ENCODE measurements around the gene MRPL55. TPM values are rescaled to one million over a fixed set of nuclear protein-coding genes. Genes with fewer than 3 reads are reported as not detected.

The MRPL55 gene
- total RNA-seq, 1 experiment from 2014 or later = 63.7 TPM

GRCh38 chr1:228082918-228083870, 25.9 kb downstream of the MRPL55 start:
- ChIA-PET POLR2A (interaction anchor here (0.6 to 1.6 kb wide), 6 partner anchors 23 to 82 kb away, joined by 3 to 8 read pairs (median 5); no protein-coding TSS in a partner anchor), CTCF (interaction anchor here (0.6 to 1.6 kb wide), 5 partner anchors 19 to 288 kb away, joined by 3 to 5 read pairs (median 4); no protein-coding TSS in a partner anchor)
- Mint-ChIP-seq H3K27me3 (ENCODE audit: insufficient read depth, unreplicated experiment) (no peaks in the 10 kb centered on the region), H3K36me3 (ENCODE audit: insufficient read depth, unreplicated experiment) (peaks cover 48% of the 10 kb centered on the region), H3K4me1 (ENCODE audit: low read depth, unreplicated experiment) (peaks cover 21% of the 10 kb centered on the region), H3K9me3 (ENCODE audit: unreplicated experiment) (no peaks in the 10 kb centered on the region), H3K4me3 (ENCODE audit: unreplicated experiment) (peak overlapping the region; percentile 93), H3K27ac (ENCODE audit: unreplicated experiment) (peak overlapping the region; percentile 95)
- TSS peak; percentile 67 for BruUV-seq (replicated peaks)
- Histone ChIP-seq H3K27me3 (replicated peaks; ENCODE audit: control insufficient read depth, insufficient read depth, low read length) (no peaks in the 10 kb centered on the region), H3K36me3 (ENCODE audit: control insufficient read depth, insufficient read depth, low read length) (peaks cover 3% of the 10 kb centered on the region), H3K4me1 (peaks cover 23% of the 10 kb centered on the region), H3K9me3 (no peaks in the 10 kb centered on the region), H3K4me3 (ENCODE audit: low read depth, low read length) (peak overlapping the region; percentile 98)
- intact Hi-C loops (cut with micrococcal nuclease; ENCODE audit: unreplicated experiment) = loop anchor here (2.0 kb wide), 3 partner anchors 22 to 58 kb away; partner anchors contain the start of genes GUK1 and MRPL55
- TF ChIP-seq, protein P1, sequence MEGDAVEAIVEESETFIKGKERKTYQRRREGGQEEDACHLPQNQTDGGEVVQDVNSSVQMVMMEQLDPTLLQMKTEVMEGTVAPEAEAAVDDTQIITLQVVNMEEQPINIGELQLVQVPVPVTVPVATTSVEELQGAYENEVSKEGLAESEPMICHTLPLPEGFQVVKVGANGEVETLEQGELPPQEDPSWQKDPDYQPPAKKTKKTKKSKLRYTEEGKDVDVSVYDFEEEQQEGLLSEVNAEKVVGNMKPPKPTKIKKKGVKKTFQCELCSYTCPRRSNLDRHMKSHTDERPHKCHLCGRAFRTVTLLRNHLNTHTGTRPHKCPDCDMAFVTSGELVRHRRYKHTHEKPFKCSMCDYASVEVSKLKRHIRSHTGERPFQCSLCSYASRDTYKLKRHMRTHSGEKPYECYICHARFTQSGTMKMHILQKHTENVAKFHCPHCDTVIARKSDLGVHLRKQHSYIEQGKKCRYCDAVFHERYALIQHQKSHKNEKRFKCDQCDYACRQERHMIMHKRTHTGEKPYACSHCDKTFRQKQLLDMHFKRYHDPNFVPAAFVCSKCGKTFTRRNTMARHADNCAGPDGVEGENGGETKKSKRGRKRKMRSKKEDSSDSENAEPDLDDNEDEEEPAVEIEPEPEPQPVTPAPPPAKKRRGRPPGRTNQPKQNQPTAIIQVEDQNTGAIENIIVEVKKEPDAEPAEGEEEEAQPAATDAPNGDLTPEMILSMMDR (IDR thresholded peaks at IDR 0.05; ENCODE audit: insufficient read depth in 1 of 2, low read depth in 1 of 2, low read length in 1 of 2, severe bottlenecking in 1 of 2, unreplicated experiment in 1 of 2) = no peak
- peak; percentile 73 to 78 for DNase-seq

DNA sequence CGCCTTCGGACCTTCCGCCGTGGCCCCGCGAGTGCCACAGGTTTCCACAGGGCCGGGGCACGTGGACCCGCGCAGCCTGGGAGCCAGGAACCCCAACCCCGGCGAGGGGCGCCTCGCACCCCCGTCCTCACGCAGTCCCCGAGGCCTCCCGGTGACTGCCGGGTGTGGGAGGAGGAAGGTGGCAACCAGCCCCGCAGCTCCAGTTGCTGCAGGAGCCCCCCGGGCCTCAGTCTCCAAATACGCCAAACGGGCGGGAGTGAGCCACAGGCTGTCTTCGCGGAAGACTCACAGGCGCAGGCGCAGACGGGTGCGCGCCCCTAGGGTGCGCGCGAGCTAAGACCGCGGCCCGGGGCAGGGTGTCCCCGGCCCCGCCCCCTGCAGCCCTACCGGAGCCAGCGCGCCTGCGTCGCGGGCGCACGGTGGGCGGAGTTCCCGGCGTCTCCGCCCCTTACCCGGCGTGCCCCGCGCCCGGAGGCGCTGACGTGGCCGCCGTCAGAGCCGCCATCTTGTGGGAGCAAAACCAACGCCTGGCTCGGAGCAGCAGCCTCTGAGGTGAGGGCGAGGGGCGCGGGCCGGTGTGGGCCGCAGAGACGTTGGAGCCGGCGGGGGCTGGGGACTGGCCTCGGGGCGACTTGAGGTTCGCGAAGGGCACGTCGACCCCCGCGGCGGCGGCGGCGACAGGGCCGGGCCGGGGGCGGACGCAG, 26.7 kb downstream of the MRPL55 start, which contains the start of gene ARF1:
Gene ARF1, plus strand, starts transcription at position 495 of the 704 bp plus-strand sequence. CDS start 14,407 bp downstream, outside the sequence.
- peak within 1 kb of the TSS; percentile 98 for H3K4me3 ChIP-seq (ENCODE audit: low read depth, low read length)
- POLR2A ChIA-PET = interaction anchor here (0.6 to 1.6 kb wide), 10 partner anchors 10 to 351 kb away, joined by 3 to 11 read pairs (median 4); partner anchors contain the start of gene TRIM11
- H3K9me3 ChIP-seq = no peaks in the 10 kb centered on the region
- BruUV-seq (replicated peaks) = no TSS peak
- Mint-ChIP-seq H3K4me3 (ENCODE audit: unreplicated experiment) (peak within 1 kb of the TSS; percentile 93), H3K4me1 (ENCODE audit: low read depth, unreplicated experiment) (peaks cover 14% of the 10 kb centered on the region), H3K9me3 (ENCODE audit: unreplicated experiment) (no peaks in the 10 kb centered on the region), H3K27me3 (ENCODE audit: insufficient read depth, unreplicated experiment) (no peaks in the 10 kb centered on the region), H3K36me3 (ENCODE audit: insufficient read depth, unreplicated experiment) (peaks cover 47% of the 10 kb centered on the region), H3K27ac (ENCODE audit: unreplicated experiment) (peak within 1 kb of the TSS; percentile 95)
- 0 out of 2 replicates have a peak, but pooled peaks cover 2% of the 10 kb centered on the region for H3K36me3 ChIP-seq (ENCODE audit: control insufficient read depth, insufficient read depth, low read length)
- intact Hi-C loops (cut with micrococcal nuclease; ENCODE audit: unreplicated experiment) = loop anchor here (2.0 kb wide), 3 partner anchors 22 to 58 kb away; partner anchors contain the start of genes GUK1 and MRPL55
- H3K4me1 ChIP-seq = peaks cover 23% of the 10 kb centered on the region
- H3K27me3 ChIP-seq (replicated peaks; ENCODE audit: control insufficient read depth, insufficient read depth, low read length) = no peaks in the 10 kb centered on the region
- CTCF ChIA-PET = interaction anchor here (0.6 to 1.3 kb wide), 5 partner anchors 28 to 314 kb away, joined by 3 to 6 read pairs (median 4); no protein-coding TSS in a partner anchor
- TF ChIP-seq, protein P1 (IDR thresholded peaks at IDR 0.05; ENCODE audit: insufficient read depth in 1 of 2, low read depth in 1 of 2, low read length in 1 of 2, severe bottlenecking in 1 of 2, unreplicated experiment in 1 of 2) = no peak
- DNase-seq = peak; percentile 88 to 96

All from Caco-2 (cell line).